GM18868 (cell line): ENCODE data around the gene LARP7.
"Not testable (repeated sequence)": the region's sequence is repeated elsewhere in the genome, so short reads cannot be mapped to it uniquely, and the experiment has no call there.

Experiments
- ATAC-seq: cut with Tn5 transposase; IDR thresholded peaks from one replicate; pipeline ENCODE4 v1.9.1; 2021; ENCODE audit warnings: mild to moderate bottlenecking, moderate library complexity; ENCODE audit not compliant: unreplicated experiment

LARP7 gene

GRCh38 chr4:112649055-112649408 lies 12.1 kb downstream of the LARP7 start:
- ATAC-seq = no peak

GRCh38 chr4:112650332-112650731 lies 13.4 kb downstream of the LARP7 start:
- no peak for ATAC-seq

- ATAC-seq = no peak
Observed at GRCh38 chr4:112651641-112652040, 14.7 kb downstream of the LARP7 start.

DNA sequence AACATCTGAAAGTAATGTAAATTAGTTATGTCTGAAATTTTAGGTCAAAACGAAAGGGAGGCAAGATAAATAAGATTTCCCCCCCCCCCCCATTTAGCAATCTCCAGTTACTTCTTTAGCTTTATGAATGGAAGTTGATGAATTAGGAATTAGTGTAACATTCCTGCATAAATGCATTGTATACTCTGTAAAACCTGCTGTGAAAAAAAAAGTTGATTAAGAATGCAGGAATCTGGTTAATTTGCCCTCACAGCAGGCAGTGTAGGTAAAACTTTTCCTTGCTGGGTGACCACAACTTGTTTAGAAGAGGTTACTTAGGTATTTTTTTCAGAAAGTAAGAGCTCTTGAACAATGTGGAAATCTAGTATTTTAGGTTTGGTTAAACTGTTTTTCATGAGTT lies 15.3 kb downstream of the LARP7 start:
- ATAC-seq = no peak

- ATAC-seq = no peak
Observed at GRCh38 chr4:112655270-112655669, 18.3 kb downstream of the LARP7 start.

GRCh38 chr4:112656115-112656514 lies 19.2 kb downstream of the LARP7 start:
- ATAC-seq = not testable (repeated sequence)

DNA sequence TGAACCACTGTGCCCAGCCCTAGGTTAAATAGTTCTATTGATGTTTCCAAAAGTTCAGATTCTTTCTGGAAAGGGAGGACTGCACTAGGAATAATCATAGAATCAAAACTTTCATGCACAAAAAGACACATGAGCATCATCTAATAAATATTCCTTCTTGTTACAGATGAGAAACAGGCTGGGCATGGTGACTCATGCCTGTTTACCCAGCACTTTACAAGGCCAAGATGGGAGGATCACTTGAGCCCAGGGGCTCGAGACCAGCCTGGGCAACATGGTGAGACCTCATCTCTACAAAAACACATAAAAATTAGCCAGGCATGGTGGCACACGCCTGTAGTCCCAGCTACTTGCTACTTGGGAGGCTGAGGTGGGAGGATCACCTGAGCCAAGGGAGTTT lies 27.7 kb downstream of the LARP7 start:
- no peak for ATAC-seq

DNA sequence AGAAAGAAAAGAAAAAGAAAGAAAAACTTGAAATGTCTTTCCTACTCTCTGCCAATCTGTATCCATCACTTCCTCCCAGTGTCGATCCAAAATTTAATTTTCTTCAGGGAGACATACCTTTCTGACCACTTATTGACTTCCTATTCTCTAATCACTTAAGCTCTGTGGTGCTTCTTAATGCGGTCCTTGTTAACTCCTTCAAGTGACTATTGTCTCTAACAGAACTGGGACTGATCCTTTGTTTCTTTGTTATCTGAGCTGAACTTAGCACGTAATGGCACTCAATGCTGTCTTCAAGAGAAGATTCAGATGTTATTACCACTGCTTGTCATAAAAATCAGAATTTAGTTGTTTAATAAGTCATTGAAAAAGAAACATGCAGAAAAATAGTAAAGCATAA lies 31.2 kb downstream of the LARP7 start:
- no peak for ATAC-seq

GRCh38 chr4:112673076-112673475 lies 36.1 kb downstream of the LARP7 start:
- ATAC-seq = no peak

DNA sequence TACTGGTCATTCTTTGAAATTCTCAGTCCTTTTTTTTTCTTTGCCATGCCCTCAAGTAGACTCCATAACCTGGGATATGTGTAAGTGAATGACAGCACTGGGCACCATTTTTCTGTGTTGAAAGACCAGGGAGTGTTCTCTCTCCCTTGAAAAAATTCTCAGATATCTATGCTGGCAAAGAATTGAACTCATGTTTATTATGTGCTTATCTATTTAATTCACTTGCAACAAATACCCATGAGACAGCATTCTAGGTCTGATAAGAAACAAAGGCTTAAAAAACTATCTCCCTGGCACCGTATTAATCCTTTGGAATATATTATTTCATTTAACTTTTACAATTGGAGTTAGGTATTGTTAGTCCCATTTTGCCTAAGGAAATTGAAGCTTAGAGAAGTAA lies 36.7 kb downstream of the LARP7 start:
- no peak for ATAC-seq

DNA sequence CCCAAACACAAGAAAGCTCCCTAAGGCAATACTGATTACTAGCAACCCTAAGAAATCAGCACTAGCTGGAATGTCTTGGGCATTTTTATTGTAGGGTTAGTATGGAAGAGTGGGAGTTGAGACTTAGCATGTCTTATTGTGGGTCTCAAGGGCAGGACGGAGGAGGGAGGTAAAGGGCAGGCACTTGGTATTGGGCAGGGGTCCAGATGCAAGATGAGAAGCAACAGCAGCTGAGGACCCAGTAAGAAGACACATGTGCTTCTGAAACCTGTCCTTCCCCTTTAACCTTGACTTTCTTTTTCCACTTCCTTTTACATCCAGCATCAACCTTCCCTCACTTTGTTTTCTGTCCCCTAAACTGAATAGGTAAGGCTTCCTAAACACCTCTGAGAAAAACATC lies 37.4 kb downstream of the LARP7 start:
- no peak for ATAC-seq

- no peak for ATAC-seq
Observed at GRCh38 chr4:112677519-112678091, 40.7 kb downstream of the LARP7 start.

DNA sequence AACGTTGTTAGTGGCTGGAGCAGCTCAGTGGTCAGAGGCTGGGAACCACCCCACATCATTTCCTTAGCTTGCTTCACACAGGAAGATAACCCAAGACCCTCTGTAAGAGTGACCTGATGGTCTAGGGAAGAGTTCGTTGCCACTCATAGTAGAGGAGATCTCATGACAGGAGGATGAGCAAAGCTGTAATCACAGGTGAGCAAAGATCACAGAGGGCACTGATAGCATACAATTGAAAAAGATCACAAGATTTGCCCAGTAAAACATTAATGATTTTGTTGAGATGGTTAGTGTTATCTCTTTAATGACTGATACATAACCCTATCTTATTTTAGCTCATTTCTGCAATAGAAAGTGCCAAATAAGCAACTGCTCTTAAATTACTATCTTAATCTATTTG lies 44.1 kb downstream of the LARP7 start:
- no peak for ATAC-seq

GRCh38 chr4:112693507-112693906 lies 56.6 kb downstream of the LARP7 start:
- no peak for ATAC-seq

GRCh38 chr4:112700679-112701078 lies 63.7 kb downstream of the LARP7 start:
- no peak for ATAC-seq

- no peak for ATAC-seq
Observed at GRCh38 chr4:112702892-112703291, 65.9 kb downstream of the LARP7 start.

- no peak for ATAC-seq
Observed at GRCh38 chr4:112704322-112704721, 67.4 kb downstream of the LARP7 start.

DNA sequence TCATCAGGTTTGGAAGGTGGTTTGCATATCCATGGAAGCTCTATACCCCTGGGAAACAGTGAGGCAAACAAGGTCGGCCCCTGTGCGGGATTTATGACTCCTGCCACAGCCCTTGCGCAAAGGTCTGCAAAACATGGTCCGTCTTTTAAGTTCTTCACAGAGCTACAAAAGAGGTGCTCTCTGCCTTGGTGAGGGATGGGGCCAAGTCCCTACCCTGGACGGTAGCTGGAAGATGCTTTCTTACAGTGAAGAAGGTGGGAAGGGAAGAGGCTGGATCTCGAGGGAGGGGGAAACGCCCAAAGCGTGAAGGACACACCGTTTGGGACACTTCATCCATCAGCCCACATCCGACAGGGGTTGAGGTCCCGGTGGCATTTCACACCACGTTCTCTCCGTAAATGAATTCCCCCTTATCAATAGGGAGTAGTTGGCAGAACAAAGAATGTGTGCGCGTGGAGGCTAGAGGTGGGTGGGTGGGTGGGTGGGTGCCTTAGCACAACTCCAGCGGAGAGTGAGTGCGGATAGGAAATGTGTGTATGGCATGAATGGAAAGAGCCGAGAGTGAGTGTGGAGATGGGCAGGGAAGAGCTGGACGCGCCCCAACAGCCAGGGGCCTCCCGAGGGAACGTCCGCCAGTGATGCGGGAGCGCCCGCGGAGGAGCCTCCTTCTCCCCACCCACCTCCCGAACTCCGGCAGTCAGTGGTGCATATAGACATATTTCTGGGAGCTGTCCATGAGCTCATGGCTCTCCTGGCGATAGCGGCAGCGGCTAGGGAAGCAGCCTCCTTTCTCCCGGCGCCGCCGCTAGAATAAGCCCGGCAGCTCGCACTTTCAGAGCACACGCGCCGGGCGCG lies 68.3 kb downstream of the LARP7 start:
- no peak for ATAC-seq

DNA sequence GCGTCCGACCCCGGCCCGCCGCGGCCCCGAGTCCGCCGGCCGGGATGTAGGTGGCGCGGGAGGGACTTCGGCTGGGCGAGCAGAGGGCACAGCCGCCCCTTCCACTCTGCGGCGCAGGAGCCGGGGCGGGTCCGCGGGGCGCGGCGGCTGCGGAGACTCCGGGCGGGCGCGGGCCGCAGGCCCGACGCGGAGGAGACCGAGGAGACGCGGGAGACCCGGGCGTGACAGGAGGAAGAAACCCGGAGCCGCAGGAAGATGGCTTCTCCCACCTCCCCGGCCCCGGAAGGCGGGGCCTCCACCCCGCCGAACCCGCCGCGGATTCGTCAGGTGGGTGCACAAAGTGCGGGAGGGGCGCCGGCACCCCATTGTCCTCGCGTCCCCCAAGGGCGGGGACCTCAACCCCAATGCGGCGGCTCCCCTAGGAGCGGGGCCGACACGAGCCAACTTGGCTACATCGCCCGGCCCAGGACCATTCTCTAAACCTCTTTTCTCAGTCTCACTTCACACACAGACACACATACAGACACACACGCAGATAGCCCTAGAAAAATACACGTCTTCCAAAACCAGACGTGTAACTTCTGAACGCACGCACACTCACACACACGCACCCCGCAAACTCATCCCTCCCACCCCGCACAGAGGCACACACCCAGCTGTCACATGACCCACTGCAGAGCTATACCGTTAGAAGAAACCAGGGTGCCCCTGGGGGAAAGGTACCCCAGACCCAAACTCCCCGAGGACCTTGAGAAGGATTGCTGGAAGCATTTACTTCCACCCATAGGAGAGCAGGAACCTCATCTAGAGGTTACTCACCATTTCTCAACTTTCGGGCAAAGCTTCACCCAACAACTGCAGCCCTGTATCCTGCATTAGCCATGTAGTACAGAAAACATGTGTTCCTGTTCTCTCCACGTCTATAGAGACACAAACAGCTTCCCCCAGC lies 69.2 kb downstream of the LARP7 start:
- ATAC-seq = peak; percentile 55

DNA sequence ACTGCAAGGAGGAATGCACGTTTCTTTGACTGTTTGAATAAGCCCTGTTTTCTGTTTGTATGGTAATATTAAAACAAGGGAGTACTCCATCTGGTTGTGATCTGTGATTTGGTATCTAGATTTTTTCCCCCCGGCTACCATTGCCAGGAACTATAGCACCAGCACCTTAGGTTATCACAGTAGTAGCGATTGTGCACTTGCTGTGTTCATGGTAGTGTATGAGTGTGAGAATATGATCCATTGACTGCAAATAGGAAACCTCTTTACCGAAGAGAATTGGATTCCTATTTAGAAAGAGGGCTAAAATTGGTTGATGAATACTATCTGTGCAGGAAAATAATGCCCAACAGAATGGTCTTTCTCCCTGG lies 69.9 kb downstream of the LARP7 start:
- peak; percentile 12 for ATAC-seq
